ENCODE measurements around the gene TMEM243.

TMEM243 gene

GRCh38 chr7:87202705-87203104 is 16.8 kb downstream of the TMEM243 start:
- Histone ChIP-seq H3K4me3 (ENCODE audit: low read length) (no peak overlapping the region), H3K9me3 (ENCODE audit: insufficient read depth, low read length) (peaks cover 12% of the 10 kb centered on the region), H3K4me2 (ENCODE audit: low read length) (no peak overlapping the region), H3K27me3 (ENCODE audit: low read depth, low read length) (no peaks in the 10 kb centered on the region), H3K79me2 (ENCODE audit: low read length) (peaks cover 99% of the 10 kb centered on the region), H3K4me1 (ENCODE audit: low read length) (0 out of 2 replicates have a peak, but pooled peaks cover 6% of the 10 kb centered on the region), H3K27ac (ENCODE audit: low read length) (no peak overlapping the region), H4K20me1 (ENCODE audit: insufficient read depth, low read length) (peaks cover 94% of the 10 kb centered on the region), H2AFZ (ENCODE audit: low read depth, low read length) (no peak overlapping the region), H3K9ac (ENCODE audit: low read length) (no peak overlapping the region), H3K36me3 (replicated peaks; ENCODE audit: low read depth, low read length) (peaks cover 89% of the 10 kb centered on the region)
- TF ChIP-seq EZH2phosphoT487 (IDR thresholded peaks at IDR 0.05; ENCODE audit: low read depth) (no peak), CTCF (IDR thresholded peaks at IDR 0.05; ENCODE audit: low read depth, low read length) (no peak)

- Histone ChIP-seq H3K4me3 (ENCODE audit: low read length) (no peak overlapping the region), H4K20me1 (ENCODE audit: insufficient read depth, low read length) (peaks cover 91% of the 10 kb centered on the region), H3K79me2 (ENCODE audit: low read length) (peaks cover 100% of the 10 kb centered on the region), H3K27me3 (ENCODE audit: low read depth, low read length) (no peaks in the 10 kb centered on the region), H3K9ac (ENCODE audit: low read length) (no peak overlapping the region), H3K4me2 (ENCODE audit: low read length) (no peak overlapping the region), H2AFZ (ENCODE audit: low read depth, low read length) (no peak overlapping the region), H3K4me1 (ENCODE audit: low read length) (0 out of 2 replicates have a peak, but pooled peaks cover 6% of the 10 kb centered on the region), H3K36me3 (replicated peaks; ENCODE audit: low read depth, low read length) (peaks cover 90% of the 10 kb centered on the region), H3K9me3 (ENCODE audit: insufficient read depth, low read length) (peaks cover 12% of the 10 kb centered on the region), H3K27ac (ENCODE audit: low read length) (no peak overlapping the region)
- TF ChIP-seq EZH2phosphoT487 (IDR thresholded peaks at IDR 0.05; ENCODE audit: low read depth) (no peak), CTCF (IDR thresholded peaks at IDR 0.05; ENCODE audit: low read depth, low read length) (no peak)
Measured at GRCh38 chr7:87202208-87202607, 17.3 kb downstream of the TMEM243 start.

GRCh38 chr7:87199700-87200450 is 19.7 kb downstream of the TMEM243 start:
- Histone ChIP-seq H3K4me1 (ENCODE audit: low read length) (0 out of 2 replicates have a peak, but pooled peaks cover 6% of the 10 kb centered on the region), H3K27me3 (ENCODE audit: low read depth, low read length) (no peaks in the 10 kb centered on the region), H3K4me2 (ENCODE audit: low read length) (no peak overlapping the region), H3K4me3 (ENCODE audit: low read length) (no peak overlapping the region), H3K9me3 (ENCODE audit: insufficient read depth, low read length) (peaks cover 3% of the 10 kb centered on the region), H3K36me3 (replicated peaks; ENCODE audit: low read depth, low read length) (peaks cover 89% of the 10 kb centered on the region), H3K9ac (ENCODE audit: low read length) (no peak overlapping the region), H3K79me2 (ENCODE audit: low read length) (peaks cover 88% of the 10 kb centered on the region), H4K20me1 (ENCODE audit: insufficient read depth, low read length) (peaks cover 82% of the 10 kb centered on the region), H3K27ac (ENCODE audit: low read length) (no peak overlapping the region), H2AFZ (ENCODE audit: low read depth, low read length) (no peak overlapping the region)
- TF ChIP-seq CTCF (IDR thresholded peaks at IDR 0.05; ENCODE audit: low read depth, low read length) (no peak), EZH2phosphoT487 (IDR thresholded peaks at IDR 0.05; ENCODE audit: low read depth) (no peak)

- H3K27ac ChIP-seq (ENCODE audit: low read length): no peak overlapping the region
- H3K79me2 ChIP-seq (ENCODE audit: low read length): peaks cover 82% of the 10 kb centered on the region
- H3K9ac ChIP-seq (ENCODE audit: low read length): no peak overlapping the region
- no peaks in the 10 kb centered on the region for H3K27me3 ChIP-seq (ENCODE audit: low read depth, low read length)
- TF ChIP-seq CTCF (IDR thresholded peaks at IDR 0.05; ENCODE audit: low read depth, low read length) (no peak), EZH2phosphoT487 (IDR thresholded peaks at IDR 0.05; ENCODE audit: low read depth) (no peak)
- peaks cover 91% of the 10 kb centered on the region for H3K36me3 ChIP-seq (replicated peaks; ENCODE audit: low read depth, low read length)
- H3K4me2 ChIP-seq (ENCODE audit: low read length): no peak overlapping the region
- no peak overlapping the region for H2AFZ ChIP-seq (ENCODE audit: low read depth, low read length)
- H3K4me1 ChIP-seq (ENCODE audit: low read length): 0 out of 2 replicates have a peak, but pooled peaks cover 6% of the 10 kb centered on the region
- no peak overlapping the region for H3K4me3 ChIP-seq (ENCODE audit: low read length)
- peaks cover 3% of the 10 kb centered on the region for H3K9me3 ChIP-seq (ENCODE audit: insufficient read depth, low read length)
- H4K20me1 ChIP-seq (ENCODE audit: insufficient read depth, low read length): peaks cover 78% of the 10 kb centered on the region
Measured at GRCh38 chr7:87199241-87199640, 20.3 kb downstream of the TMEM243 start.
